ENCODE results near the gene CAMTA1.

DNA sequence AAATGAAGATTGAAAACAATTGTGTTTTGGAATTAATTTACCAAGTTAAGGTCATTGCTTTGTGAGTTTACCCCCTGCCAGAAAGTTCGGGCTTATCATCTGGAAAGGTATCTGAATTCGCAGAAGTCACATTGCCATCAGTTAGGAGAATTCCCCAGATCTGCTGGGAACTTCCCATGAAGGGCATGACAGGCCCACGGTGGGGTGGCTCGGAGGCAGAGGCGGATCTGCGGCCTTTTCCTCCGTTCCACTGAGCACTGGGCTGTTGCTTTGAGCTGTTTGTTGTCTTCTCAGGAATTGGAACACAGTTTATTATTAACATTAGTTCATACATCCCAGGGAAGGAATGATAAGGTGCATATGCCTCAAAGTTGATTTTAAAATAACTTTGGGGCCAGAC is 320.0 kb downstream of the CAMTA1 start:
- no peak for TF ChIP-seq ZBTB11 (tag by site-specific recombination; conservative IDR thresholded peaks at IDR 0.05; ENCODE audit: low read depth)
- TF ChIP-seq CTCF (tag by site-specific recombination; IDR thresholded peaks at IDR 0.05): no peak
- no peak for TF ChIP-seq ZNF175 (tag by site-specific recombination; IDR thresholded peaks at IDR 0.05)
- TF ChIP-seq ZNF184 (tag by site-specific recombination; IDR thresholded peaks at IDR 0.05): no peak
- no peak for TF ChIP-seq ZNF768 (tag by site-specific recombination; IDR thresholded peaks at IDR 0.05)
- TF ChIP-seq ZNF239 (tag by site-specific recombination; IDR thresholded peaks at IDR 0.05): no peak
- TF ChIP-seq ZNF23 (tag by site-specific recombination; IDR thresholded peaks at IDR 0.05; ENCODE audit: borderline replicate concordance): no peak
- TF ChIP-seq ZNF324 (tag by site-specific recombination; IDR thresholded peaks at IDR 0.05): no peak
- TF ChIP-seq ZSCAN16 (tag by site-specific recombination; IDR thresholded peaks at IDR 0.05): no peak
- TF ChIP-seq ZNF549 (tag by site-specific recombination; IDR thresholded peaks at IDR 0.05): no peak
- no peak for TF ChIP-seq ZNF626 (tag by site-specific recombination; IDR thresholded peaks at IDR 0.05)
- no peak for TF ChIP-seq ZNF169 (tag by site-specific recombination; IDR thresholded peaks at IDR 0.05)
- TF ChIP-seq, protein P1, sequence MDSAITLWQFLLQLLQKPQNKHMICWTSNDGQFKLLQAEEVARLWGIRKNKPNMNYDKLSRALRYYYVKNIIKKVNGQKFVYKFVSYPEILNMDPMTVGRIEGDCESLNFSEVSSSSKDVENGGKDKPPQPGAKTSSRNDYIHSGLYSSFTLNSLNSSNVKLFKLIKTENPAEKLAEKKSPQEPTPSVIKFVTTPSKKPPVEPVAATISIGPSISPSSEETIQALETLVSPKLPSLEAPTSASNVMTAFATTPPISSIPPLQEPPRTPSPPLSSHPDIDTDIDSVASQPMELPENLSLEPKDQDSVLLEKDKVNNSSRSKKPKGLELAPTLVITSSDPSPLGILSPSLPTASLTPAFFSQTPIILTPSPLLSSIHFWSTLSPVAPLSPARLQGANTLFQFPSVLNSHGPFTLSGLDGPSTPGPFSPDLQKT (IDR thresholded peaks at IDR 0.05; ENCODE audit: borderline replicate concordance, low read depth, low read length): no peak

Data from HEK293 (cell line).